Prostate gland (tissue), 2 donors: ENCODE data around the gene NKD2. TPM values are rescaled to one million over a fixed set of nuclear protein-coding genes. Genes with fewer than 3 reads are reported as not detected.

Experiments
- DNase-seq: peaks from one replicate; pipeline ENCODE4 v3.0.0-alpha.2; 2019; ENCODE audit warnings: low spot score
- H3K27ac ChIP-seq, 2 donors: fragments of 200-600 bp; sonication (generic); 2 replicates each; pipeline ENCODE4 v1.5.1; 2017 to 2019
- H3K27me3 ChIP-seq: fragments of 200-600 bp; sonication (generic); replicated peaks from 2 replicates; pipeline ENCODE4 v1.5.1; 2019; ENCODE audit not compliant: insufficient read depth
- H3K36me3 ChIP-seq, 2 donors: fragments of 200-600 bp; sonication (generic); 1 replicate in 1 of 2; 2 replicates in 1 of 2; pipeline versions ENCODE4 v1.5.1 to v1.8.1; 2017 to 2019
- H3K4me1 ChIP-seq: fragments of 200-600 bp; sonication (generic); replicated peaks from 2 replicates; pipeline ENCODE4 v1.5.1; 2019
- H3K4me3 ChIP-seq, 2 donors: fragments of 200-600 bp; sonication (generic); 2 replicates each; pipeline ENCODE4 v1.5.1; 2017 to 2019
- H3K9me3 ChIP-seq: fragments of 200-600 bp; sonication (generic); 2 replicates; pipeline ENCODE4 v1.5.1; 2017
- CTCF ChIP-seq, 4 experiments: fragments of 200-600 bp in 2 of 4; fragments of 450-650 bp in 2 of 4; sonication (generic) in 2 of 4; IDR thresholded peaks; 1 replicate in 3 of 4; 2 replicates in 1 of 4; pipeline ENCODE4 v1.5.1; 2016 to 2019; ENCODE audit warnings: antibody characterized with exemption in 4 of 4, mild to moderate bottlenecking in 2 of 4, moderate library complexity in 2 of 4
- POLR2A ChIP-seq: fragments of 450-650 bp; IDR thresholded peaks from one replicate; pipeline ENCODE4 v1.6.1; 2016; ENCODE audit warnings: antibody characterized with exemption, mild to moderate bottlenecking
- POLR2AphosphoS5 ChIP-seq: sonication (generic); formaldehyde crosslinking; IDR thresholded peaks from one replicate; pipeline ENCODE4 v1.6.1; 2017; ENCODE audit warnings: antibody characterized with exemption
- WGBS: methylation state at CpG from one replicate; pipeline ENCODE4 v1.1.5; 2018; 5-methylcytosine and 5-hydroxymethylcytosine counted together
- intact Hi-C: fragments of 100-400 bp; cut with DNase I; formaldehyde crosslinking; loops from one replicate; pipeline ENCODE4 v1.14.2; 2022
- total RNA-seq, 2 donors: library from RNA; depleted of rRNA; stranded (reverse); fragments of >200 nt; gene quantifications; one replicate each; pipeline ENCODE4 v1.1.0, GENCODE V29; 2016

Gene NKD2
- total RNA-seq, 2 donors from 2014 or later: 2.9 to 22.1 TPM

GRCh38 chr5:1050423-1051365 lies 42.1 kb downstream of the NKD2 start:
- H3K36me3 ChIP-seq: no peaks in the 10 kb centered on the region
- TF ChIP-seq POLR2A (no peak), POLR2AphosphoS5 (no peak), CTCF (IDR thresholded peaks at IDR 0.05) (no peak)
- no peak overlapping the region for H3K4me3 ChIP-seq
- intact Hi-C loops: no loop called here
- DNase-seq: no peak
- WGBS: 76% methylated on average over 25 of the region's 29 CpGs
- H3K4me1 ChIP-seq: no peaks in the 10 kb centered on the region
- H3K27me3 ChIP-seq: no peaks in the 10 kb centered on the region
- H3K27ac ChIP-seq: no peak overlapping the region
- H3K9me3 ChIP-seq: no peaks in the 10 kb centered on the region

GRCh38 chr5:1051366-1051720 lies 42.7 kb downstream of the NKD2 start:
- Histone ChIP-seq H3K36me3 (no peaks in the 10 kb centered on the region), H3K27me3 (no peaks in the 10 kb centered on the region), H3K27ac (no peak overlapping the region), H3K4me3 (no peak overlapping the region), H3K4me1 (no peaks in the 10 kb centered on the region), H3K9me3 (no peaks in the 10 kb centered on the region)
- WGBS: 76% methylated on average over 16 of the region's 16 CpGs
- TF ChIP-seq POLR2A (no peak), POLR2AphosphoS5 (no peak), CTCF (IDR thresholded peaks at IDR 0.05) (no peak)
- no peak for DNase-seq
- intact Hi-C loops: no loop called here

- no peaks in the 10 kb centered on the region for H3K36me3 ChIP-seq
- intact Hi-C loops: no loop called here
- no peak overlapping the region for H3K4me3 ChIP-seq
- no peak for TF ChIP-seq POLR2AphosphoS5
- no peak for TF ChIP-seq CTCF (IDR thresholded peaks at IDR 0.05)
- no peak for TF ChIP-seq POLR2A
- 91% methylated on average over 16 of the region's 17 CpGs for WGBS
- no peaks in the 10 kb centered on the region for H3K27me3 ChIP-seq
- H3K9me3 ChIP-seq: no peaks in the 10 kb centered on the region
- no peaks in the 10 kb centered on the region for H3K4me1 ChIP-seq
- no peak overlapping the region for H3K27ac ChIP-seq
- DNase-seq: no peak
These were observed 43.5 kb downstream of the NKD2 start for GRCh38 chr5:1052076-1052475.

- Histone ChIP-seq H3K4me1 (no peaks in the 10 kb centered on the region), H3K27me3 (no peaks in the 10 kb centered on the region), H3K36me3 (no peaks in the 10 kb centered on the region), H3K27ac (no peak overlapping the region), H3K4me3 (no peak overlapping the region), H3K9me3 (no peaks in the 10 kb centered on the region)
- TF ChIP-seq POLR2A (no peak), POLR2AphosphoS5 (peak; percentile 20), CTCF (IDR thresholded peaks at IDR 0.05) (peak in 3 of 4 experiments; percentile 11 to 45 (median 45))
- intact Hi-C loops: no loop called here
- WGBS: 55% methylated on average over 28 of the region's 29 CpGs
- DNase-seq: peak; percentile 63
These were observed 44.2 kb downstream of the NKD2 start for GRCh38 chr5:1052641-1053390.
